GM19463 (cell line): ENCODE results near the gene SATB1.
"Not testable (repeated sequence)": the region's sequence is repeated elsewhere in the genome, so short reads cannot be mapped to it uniquely, and the experiment has no call there.

ENCODE experiments used
- ATAC-seq: cut with Tn5 transposase; IDR thresholded peaks from one replicate; pipeline ENCODE4 v1.9.1; 2021; ENCODE audit warnings: mild to moderate bottlenecking, moderate library complexity; ENCODE audit not compliant: unreplicated experiment

Gene SATB1

DNA sequence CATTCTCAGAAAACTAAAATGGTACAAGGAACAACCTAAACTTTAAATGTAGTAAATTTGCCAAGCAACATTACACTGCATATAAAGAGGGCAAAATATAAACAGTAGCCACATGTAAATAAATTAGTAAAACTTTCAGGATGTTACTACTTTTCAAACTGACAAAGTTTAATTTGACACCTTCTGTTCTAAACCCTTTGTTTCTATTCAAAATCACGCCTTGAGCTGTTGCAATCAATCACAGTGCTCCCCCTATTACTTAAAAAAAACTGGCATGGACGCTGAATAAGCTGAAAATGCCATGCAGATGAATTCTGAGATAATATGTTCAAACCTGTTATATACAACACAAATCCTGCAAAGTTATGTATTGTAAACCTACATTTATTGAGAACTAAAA lies 69.3 kb downstream of the SATB1 start:
- ATAC-seq, result no peak

DNA sequence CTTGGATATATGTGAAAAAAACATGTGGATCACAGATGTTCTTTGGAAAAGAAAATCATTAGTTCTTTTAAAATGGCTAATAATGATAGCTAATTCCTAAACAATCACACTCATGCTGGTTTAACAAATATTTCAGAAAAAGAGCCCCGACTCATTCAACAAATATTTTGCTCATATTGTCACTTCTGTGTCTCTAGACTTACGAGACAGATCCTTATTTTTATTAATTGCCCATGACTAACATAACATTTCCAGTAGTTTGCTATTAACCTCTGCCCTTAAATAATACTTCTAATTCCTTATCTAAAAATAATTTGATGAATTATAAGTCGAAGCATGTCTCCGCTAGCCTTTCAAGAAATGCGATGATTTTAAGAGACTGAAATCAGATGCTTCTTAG lies 70.4 kb downstream of the SATB1 start:
- no peak for ATAC-seq

- no peak for ATAC-seq
Measured at GRCh38 chr3:18351823-18352744, 73.1 kb downstream of the SATB1 start.

- no peak for ATAC-seq
Measured at GRCh38 chr3:18351069-18351628, 74.0 kb downstream of the SATB1 start.

GRCh38 chr3:18349197-18349798 lies 75.8 kb downstream of the SATB1 start:
- no peak for ATAC-seq

DNA sequence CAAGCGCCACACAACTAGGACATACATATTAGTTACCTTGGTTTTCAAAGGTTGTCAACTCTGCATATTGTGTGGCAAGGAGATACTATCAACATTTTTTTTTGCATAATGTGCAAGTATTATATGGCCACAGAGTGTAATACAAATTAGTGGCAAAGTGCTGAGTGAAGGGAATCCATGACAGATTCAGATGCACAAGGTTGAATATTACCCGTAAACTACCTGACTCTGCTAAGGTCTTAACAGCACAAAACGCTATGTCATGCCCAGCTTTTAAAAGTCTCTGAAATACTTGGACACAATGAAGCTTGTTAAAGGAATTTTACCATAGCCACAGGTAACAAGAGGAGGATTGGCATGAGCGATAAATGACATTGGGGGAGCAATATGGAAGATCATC lies 79.0 kb downstream of the SATB1 start:
- no peak for ATAC-seq

DNA sequence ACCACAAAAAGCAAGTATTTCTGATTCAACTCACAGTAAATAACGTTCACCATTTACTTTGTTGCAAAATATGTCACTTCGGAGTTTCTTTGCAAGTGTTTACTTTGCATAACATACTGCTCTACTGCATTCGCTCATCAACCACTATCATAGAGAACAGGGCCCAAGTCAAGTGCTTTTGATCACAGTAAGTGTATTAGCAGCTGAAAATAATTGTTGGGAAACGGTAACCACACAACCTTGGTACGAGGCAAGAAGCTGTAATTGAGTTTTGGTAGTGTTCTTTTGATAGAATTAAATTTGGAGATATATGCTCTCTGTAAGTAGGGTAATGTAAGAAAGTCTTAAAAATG lies 80.1 kb downstream of the SATB1 start:
- ATAC-seq, result no peak

GRCh38 chr3:18344306-18345014 lies 80.7 kb downstream of the SATB1 start:
- ATAC-seq, result no peak

DNA sequence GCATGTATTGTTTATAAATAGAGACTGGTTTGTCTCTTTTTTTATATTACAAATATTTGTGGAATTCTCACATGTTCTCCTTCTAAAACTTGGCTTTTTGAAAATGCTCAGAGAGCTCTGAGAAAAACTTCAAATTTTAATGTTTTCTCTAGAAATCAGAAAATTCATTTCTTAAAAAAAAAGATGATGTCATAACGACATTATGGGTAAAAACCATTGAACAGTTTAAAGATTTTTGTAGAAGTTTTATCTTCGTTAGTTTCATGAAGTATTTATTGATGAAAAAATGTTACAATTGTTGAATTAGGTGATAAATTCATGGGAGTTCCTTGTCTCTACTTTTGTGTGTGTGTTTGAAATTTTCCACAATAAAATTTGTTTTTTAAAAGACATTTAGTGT lies 81.3 kb downstream of the SATB1 start:
- no peak for ATAC-seq

DNA sequence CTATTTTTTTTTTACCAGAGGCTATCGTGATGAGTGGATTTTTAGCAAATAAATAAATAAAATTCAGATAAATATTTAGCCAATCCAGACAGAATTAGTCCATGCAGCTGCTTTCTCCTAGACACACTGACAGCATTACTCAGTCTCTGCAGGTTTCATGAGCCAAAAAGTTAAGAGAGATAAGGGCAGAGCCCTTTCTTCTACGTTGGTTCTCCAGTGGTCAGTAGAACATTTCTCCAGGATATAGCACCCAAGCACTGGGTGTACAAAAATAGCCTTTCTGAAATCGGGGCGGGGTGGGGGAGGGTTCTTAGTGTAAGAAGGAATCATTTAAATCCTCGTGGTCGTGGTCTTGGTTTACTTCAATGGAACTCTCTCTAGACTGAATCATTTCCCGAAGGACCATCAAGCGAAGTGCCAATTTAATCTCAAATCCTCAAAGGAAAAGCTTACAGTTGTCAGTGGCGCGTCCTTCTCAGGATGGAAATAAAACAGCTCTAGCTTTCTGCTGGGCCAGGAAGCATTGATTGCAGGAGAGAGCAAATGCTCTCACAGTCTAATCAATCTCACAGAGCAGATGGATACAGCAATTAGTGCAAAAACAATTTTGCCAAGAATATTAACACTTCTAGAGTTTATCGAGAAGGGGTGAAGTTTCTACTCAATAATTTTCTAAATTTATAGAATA lies 86.2 kb downstream of the SATB1 start:
- ATAC-seq, result no peak

DNA sequence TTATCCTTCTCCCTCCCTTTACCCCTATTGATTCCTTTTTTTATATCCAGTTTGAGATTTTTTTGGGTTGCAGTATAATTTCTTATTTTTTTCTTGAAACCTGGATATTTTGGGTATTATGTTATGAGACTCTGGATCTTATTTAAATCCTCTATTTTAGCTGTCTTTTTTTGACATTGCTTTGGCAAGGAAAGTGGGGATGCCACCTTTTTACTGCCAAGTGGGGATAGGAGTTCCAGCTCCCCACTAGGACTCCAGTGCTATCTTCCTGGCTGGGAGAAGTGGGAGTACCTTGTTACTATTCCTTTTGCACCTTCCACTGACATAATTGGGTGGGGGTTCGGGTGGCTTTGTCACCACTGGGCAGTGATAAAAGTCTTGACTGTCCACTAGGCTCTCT lies 87.9 kb downstream of the SATB1 start:
- no peak for ATAC-seq

GRCh38 chr3:18334837-18335601 lies 90.1 kb downstream of the SATB1 start:
- ATAC-seq, result no peak

- ATAC-seq, result not testable (repeated sequence)
Measured at GRCh38 chr3:18330772-18331441, 94.2 kb downstream of the SATB1 start.

DNA sequence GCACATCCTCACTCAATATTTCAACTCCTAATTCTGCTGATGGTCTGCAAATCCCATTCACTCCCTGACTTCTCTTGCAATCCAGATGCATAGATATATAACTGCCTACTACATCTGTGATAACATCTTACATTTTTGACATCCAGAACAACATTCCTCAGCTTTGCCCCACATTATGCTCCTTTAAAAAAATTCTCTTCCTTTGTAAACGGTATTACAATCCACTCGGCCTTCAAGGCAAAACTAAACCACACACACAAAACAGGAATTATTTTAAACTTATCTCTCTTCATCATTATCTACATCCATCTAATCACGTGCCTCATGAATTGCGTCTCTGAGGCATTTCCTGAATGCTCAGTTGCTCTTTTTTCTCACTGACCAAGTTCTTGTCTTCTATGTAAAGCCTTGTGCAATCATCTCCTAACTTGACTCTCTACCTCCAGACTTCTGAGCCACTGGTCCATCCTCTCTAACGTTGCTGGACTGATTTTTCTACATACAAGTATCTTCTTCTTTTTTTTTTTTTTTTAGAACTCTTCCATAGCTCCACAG lies 117.0 kb downstream of the SATB1 start:
- ATAC-seq, result no peak

- no peak for ATAC-seq
Measured at GRCh38 chr3:18307529-18307928, 117.6 kb downstream of the SATB1 start.

- no peak for ATAC-seq
Measured at GRCh38 chr3:18302517-18302916, 122.6 kb downstream of the SATB1 start.

DNA sequence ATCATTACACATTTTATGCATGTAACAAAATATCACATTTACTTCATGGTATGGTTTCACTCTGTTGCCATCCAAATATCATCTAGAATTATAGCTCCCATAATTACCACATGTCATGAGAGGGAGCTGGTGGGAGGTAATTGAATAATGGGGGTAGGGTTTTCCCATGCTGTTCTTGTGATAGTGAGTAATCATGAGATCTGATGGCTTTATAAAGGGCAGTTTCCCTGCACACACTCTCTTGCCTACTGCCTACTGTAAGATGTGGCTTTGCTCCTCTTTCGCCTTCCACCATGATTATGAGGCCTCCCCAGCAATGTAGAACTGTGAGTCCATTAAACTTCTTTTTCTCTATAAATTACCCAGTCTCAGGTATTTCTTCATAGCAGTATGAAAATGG lies 123.4 kb downstream of the SATB1 start:
- ATAC-seq, result no peak

- ATAC-seq, result no peak
Measured at GRCh38 chr3:18300916-18301315, 124.2 kb downstream of the SATB1 start.

- ATAC-seq, result no peak
Measured at GRCh38 chr3:18297126-18297525, 128.0 kb downstream of the SATB1 start.
